Measurements from ENCODE around the gene BTF3L4.

BTF3L4 gene

GRCh38 chr1:52127181-52128180 lies 71.4 kb downstream of the BTF3L4 start:
- DNase-seq = no peak

GRCh38 chr1:52139817-52140540 lies 83.9 kb downstream of the BTF3L4 start:
- DNase-seq = peak; percentile 65
